ENCODE data around the gene ARHGAP11B. TPM values are rescaled to one million over a fixed set of nuclear protein-coding genes. Genes with fewer than 3 reads are reported as not detected.

ARHGAP11B gene

Other genes starting within 250 kb of the ARHGAP11B start
- gene CHRFAM7A, start 232.6 kb upstream of the ARHGAP11B start, total RNA-seq = 1 to 10 TPM; 1.8 to 2.8 TPM
- 1 to 10 TPM; 2.3 to 5.2 TPM for gene GOLGA8R, start 211.9 kb upstream of the ARHGAP11B start, total RNA-seq
- 1 to 10 TPM in 1 of 2 donors, not detected in 1; 1.1 TPM for gene GOLGA8Q, start 74.1 kb upstream of the ARHGAP11B start, total RNA-seq
- gene GOLGA8H, start 22.1 kb upstream of the ARHGAP11B start, total RNA-seq = under 1 TPM in 1 of 2 donors, not detected in 1; 0.18 TPM